Measurements from ENCODE around the gene DDX39A. TPM values are rescaled to one million over a fixed set of nuclear protein-coding genes. Genes with fewer than 3 reads are reported as not detected.

Gene DDX39A
- total RNA-seq (168 and 178 TPM in 2 replicates), polyA plus RNA-seq (393 and 669 TPM in 2 replicates), polyA minus RNA-seq (214 and 271 TPM in 2 replicates)
- 109 TPM for total RNA-seq (2013)

- Histone ChIP-seq H3K27me3 (replicated peaks in 1 of 4; ENCODE audit: control extremely low read depth in 1 of 4, control insufficient read depth in 3 of 4, insufficient read depth in 4 of 4, low read length in 3 of 4) (no peaks in the 10 kb centered on the region), H3K4me2 (replicated peaks; ENCODE audit: low read depth, low read length, poor library complexity, severe bottlenecking) (peak within 1 kb of the TSS; percentile 94), H2AFZ (ENCODE audit: insufficient read depth, low read depth, low read length, poor library complexity, severe bottlenecking) (peak within 1 kb of the TSS; percentile 65), H3K4me3 (ENCODE audit: control extremely low read depth in 1 of 5, extremely low read depth in 1 of 5, insufficient read depth in 1 of 5, low read depth in 2 of 5, low read length in 4 of 5) (peak within 1 kb of the TSS; percentile 30 to 89 (median 82)), H3K9me3 (ENCODE audit: control extremely low read depth in 1 of 3, control insufficient read depth in 2 of 3, insufficient read depth in 1 of 3, low read length in 2 of 3) (peaks cover 0 to 14% (median 0%) of the 10 kb centered on the region in 3 donors), H3K36me3 (replicated peaks in 1 of 2; ENCODE audit: control extremely low read depth in 1 of 2, control insufficient read depth in 1 of 2, extremely low read depth in 1 of 2, insufficient read depth in 2 of 2, low read length in 1 of 2) (peaks cover 0 to 21% of the 10 kb centered on the region in 2 experiments), H4K20me1 (ENCODE audit: control insufficient read depth, insufficient read depth, low read length, poor library complexity, severe bottlenecking) (peaks cover 46% of the 10 kb centered on the region), H3K9ac (ENCODE audit: low read length) (peak within 1 kb of the TSS; percentile 94), H3K79me2 (ENCODE audit: control insufficient read depth, insufficient read depth, low read length) (peaks cover 48% of the 10 kb centered on the region), H3K4me1 (ENCODE audit: control insufficient read depth in 2 of 2, insufficient read depth in 2 of 2, low read length in 2 of 2) (peaks cover 36 to 50% of the 10 kb centered on the region in 2 donors), H3K27ac (ENCODE audit: low read length in 2 of 2) (peak within 1 kb of the TSS; percentile 92 to 98)
- ChIA-PET CTCF (interaction anchor here (0.7 to 1.9 kb wide), 6 partner anchors 13 to 282 kb away, joined by 3 to 11 read pairs (median 4); partner anchors contain the start of gene PKN1), POLR2A (interaction anchor here (0.5 to 2.5 kb wide), 12 partner anchors 9 to 283 kb away, joined by 3 to 16 read pairs (median 5); partner anchors contain the start of gene ASF1B)
- Mint-ChIP-seq H3K4me3 (peak within 1 kb of the TSS; percentile 89), H3K4me1 (peaks cover 37% of the 10 kb centered on the region), H3K27ac (peak within 1 kb of the TSS; percentile 96), H3K9me3 (ENCODE audit: insufficient read depth) (no peaks in the 10 kb centered on the region), H3K27me3 (no peaks in the 10 kb centered on the region)
- DNase-seq: peak; percentile 99
- under 1% methylated on average over 55 of the region's 57 CpGs for WGBS (ENCODE audit: insufficient coverage)
- TF ChIP-seq CTCF (IDR thresholded peaks at IDR 0.05) (no peak), EZH2 (IDR thresholded peaks at IDR 0.05; ENCODE audit: borderline replicate concordance, insufficient read depth, low read depth, low read length, poor library complexity, severe bottlenecking) (no peak)
- intact Hi-C loops (cut with micrococcal nuclease): loop anchor here (1.0 to 5.0 kb wide), 9 partner anchors 13 to 337 kb away; partner anchors contain the start of genes ADGRE5, DNAJB1 and TECR
- ATAC-seq (ENCODE audit: low read depth): peak; percentile 91
Measured at GRCh38 chr19:14419106-14419813, at the start of gene DDX39A. DDX39A (minus strand) TSS chr19:14419341; CDS start chr19:14413220, 6,121 bp downstream.

GRCh38 chr19:14467816-14468215, 48.7 kb upstream of the DDX39A start:
- peak overlapping the region; percentile 37 for H3K27ac Mint-ChIP-seq
- Histone ChIP-seq H3K79me2 (ENCODE audit: control insufficient read depth, insufficient read depth, low read length) (no peaks in the 10 kb centered on the region), H4K20me1 (ENCODE audit: control insufficient read depth, insufficient read depth, low read length, poor library complexity, severe bottlenecking) (peaks cover 8% of the 10 kb centered on the region), H3K4me3 (ENCODE audit: control extremely low read depth in 1 of 5, extremely low read depth in 1 of 5, insufficient read depth in 1 of 5, low read depth in 2 of 5, low read length in 4 of 5) (no peak overlapping the region), H3K27me3 (replicated peaks in 1 of 4; ENCODE audit: control extremely low read depth in 1 of 4, control insufficient read depth in 3 of 4, insufficient read depth in 4 of 4, low read length in 3 of 4) (peaks cover 0 to 6% (median 3%) of the 10 kb centered on the region in 4 experiments), H3K4me2 (replicated peaks; ENCODE audit: low read depth, low read length, poor library complexity, severe bottlenecking) (no peak overlapping the region), H3K9ac (ENCODE audit: low read length) (no peak overlapping the region), H3K27ac (ENCODE audit: low read length in 2 of 2) (no peak overlapping the region), H3K4me1 (ENCODE audit: control insufficient read depth in 2 of 2, insufficient read depth in 2 of 2, low read length in 2 of 2) (peaks cover 10 to 11% of the 10 kb centered on the region in 2 donors), H3K9me3 (ENCODE audit: control extremely low read depth in 1 of 3, control insufficient read depth in 2 of 3, insufficient read depth in 1 of 3, low read length in 2 of 3) (peaks cover 0 to 4% (median 0%) of the 10 kb centered on the region in 3 donors), H2AFZ (ENCODE audit: insufficient read depth, low read depth, low read length, poor library complexity, severe bottlenecking) (no peak overlapping the region), H3K36me3 (replicated peaks in 1 of 2; ENCODE audit: control extremely low read depth in 1 of 2, control insufficient read depth in 1 of 2, extremely low read depth in 1 of 2, insufficient read depth in 2 of 2, low read length in 1 of 2) (peaks cover 2 to 59% of the 10 kb centered on the region in 2 experiments)
- H3K27me3 Mint-ChIP-seq: peaks cover 3% of the 10 kb centered on the region
- POLR2A ChIA-PET: no interaction called here
- DNase-seq (no peak), ATAC-seq (ENCODE audit: low read depth) (no peak)
- CTCF ChIA-PET: interaction anchor here (0.7 to 1.8 kb wide), 6 partner anchors 9 to 120 kb away, joined by 3 to 6 read pairs (median 4); no protein-coding TSS in a partner anchor
- H3K4me3 Mint-ChIP-seq: no peak overlapping the region
- H3K9me3 Mint-ChIP-seq (ENCODE audit: insufficient read depth): no peaks in the 10 kb centered on the region
- intact Hi-C loops (cut with micrococcal nuclease): no loop called here
- TF ChIP-seq CTCF (IDR thresholded peaks at IDR 0.05): no peak
- TF ChIP-seq EZH2 (IDR thresholded peaks at IDR 0.05; ENCODE audit: borderline replicate concordance, insufficient read depth, low read depth, low read length, poor library complexity, severe bottlenecking): no peak
- WGBS (ENCODE audit: insufficient coverage): 80% methylated on average over 9 of the region's 9 CpGs
- peaks cover 8% of the 10 kb centered on the region for H3K4me1 Mint-ChIP-seq
